HCT116 (cell line): ENCODE measurements around the gene APOOL. TPM values are rescaled to one million over a fixed set of nuclear protein-coding genes. Genes with fewer than 3 reads are reported as not detected.

Experiments used
- ATAC-seq: fragments of 200-7000 bp; cut with Tn5 transposase; 2 replicates; pipeline ENCODE4 v1.9.1; 2020; ENCODE audit warnings: mild to moderate bottlenecking, moderate library complexity
- BruUV-seq: library from RNA; stranded (reverse); fragments of 400-500 nt; replicated peaks from 2 replicates; lab custom pipeline; 2021; lab: Mats Ljungman, UMichigan
- CTCF ChIA-PET: fragments of 300-600 bp; sonication (Branson Sonifier 250); formaldehyde crosslinking; loops from one replicate; lab custom pipeline; 2021; ENCODE audit warnings: antibody characterized with exemption; lab: Charles Lee
- POLR2A ChIA-PET: fragments of 300-600, 350-600 bp; sonication (Branson Sonifier 250); formaldehyde crosslinking; loops from one replicate; lab custom pipeline; 2021; ENCODE audit warnings: antibody characterized with exemption; lab: Charles Lee
- RAD21 ChIA-PET, 2 experiments: fragments of 300-600 bp; sonication (Branson Sonifier 250); formaldehyde crosslinking; loops; one replicate each; lab custom pipeline; 2023; ENCODE audit warnings: low total read pairs in 2 of 2; ENCODE audit not compliant: uncharacterized antibody in 2 of 2, unreplicated experiment in 2 of 2, low non-redundant PET in 1 of 2; lab: Charles Lee
- DNase-seq: peaks from one replicate; pipeline ENCODE4 v3.0.0-alpha.2; 2010; ENCODE audit warnings: low read depth, low spot score
- H2AFZ ChIP-seq: fragments of 200-600 bp; shearing (Covaris generic), sonication (generic); 2 replicates; pipeline ENCODE4 v1.6.1; 2017; ENCODE audit warnings: low read depth, mixed run types, mixed read lengths, antibody characterized with exemption, low read length; ENCODE audit not compliant: poor library complexity, severe bottlenecking
- H3K27ac ChIP-seq: 2 replicates; pipeline ENCODE4 v1.5.1; 2012; ENCODE audit warnings: low read depth, low read length
- H3K27me3 ChIP-seq: fragments of 200-600 bp; sonication (generic); 2 replicates; pipeline ENCODE4 v1.6.1; 2016; ENCODE audit warnings: mixed run types, low read length, mixed read lengths; ENCODE audit not compliant: insufficient read depth
- H3K36me3 ChIP-seq, 2 experiments: fragments of 200-500 bp in 1 of 2; fragments of 200-600 bp in 1 of 2; sonication (Bioruptor generic) in 1 of 2; sonication (generic) in 1 of 2; 2 replicates each; pipeline versions ENCODE4 v1.5.1 to v1.6.1; 2014 to 2016; ENCODE audit warnings: low read length in 2 of 2, inconsistent platforms in 1 of 2, mixed read lengths in 1 of 2, mixed run types in 1 of 2; ENCODE audit not compliant: insufficient read depth in 2 of 2, control insufficient read depth in 1 of 2
- H3K4me1 ChIP-seq, 2 experiments: fragments of 200-600 bp in 1 of 2; sonication (generic) in 1 of 2; 2 replicates each; pipeline versions ENCODE4 v1.5.1 to v1.6.1; 2012 to 2017; ENCODE audit warnings: low read length in 2 of 2, inconsistent platforms in 1 of 2, mild to moderate bottlenecking in 1 of 2, mixed read lengths in 1 of 2, mixed run types in 1 of 2, moderate library complexity in 1 of 2; ENCODE audit not compliant: insufficient read depth in 2 of 2, control insufficient read depth in 1 of 2
- H3K4me2 ChIP-seq: fragments of 200-600 bp; sonication (generic); 2 replicates; pipeline ENCODE4 v1.6.1; 2017; ENCODE audit warnings: mixed run types, low read length, mixed read lengths
- H3K4me3 ChIP-seq, 2 experiments: fragments of 200-600 bp in 1 of 2; sonication (generic) in 1 of 2; replicated peaks in 1 of 2; 2 replicates each; pipeline ENCODE4 v1.5.1; 2011 to 2016; ENCODE audit warnings: low read length in 2 of 2, control low read depth in 1 of 2, low read depth in 1 of 2, mild to moderate bottlenecking in 1 of 2, mixed read lengths in 1 of 2, mixed run types in 1 of 2
- H3K79me2 ChIP-seq: fragments of 200-600 bp; sonication (generic); 2 replicates; pipeline ENCODE4 v1.6.1; 2017; ENCODE audit warnings: mild to moderate bottlenecking, mixed run types, low read length, moderate library complexity, mixed read lengths; ENCODE audit not compliant: insufficient read depth
- H3K9ac ChIP-seq: fragments of 200-600 bp; sonication (generic); 2 replicates; pipeline ENCODE4 v1.6.1; 2016; ENCODE audit warnings: low read length, mixed read lengths
- H3K9me2 ChIP-seq: fragments of 200-600 bp; sonication (generic), shearing (Covaris generic); 2 replicates; pipeline ENCODE4 v1.6.1; 2017; ENCODE audit warnings: mixed run types, mild to moderate bottlenecking, moderate library complexity; ENCODE audit not compliant: insufficient read depth
- H3K9me3 ChIP-seq, 2 experiments: fragments of 200-500 bp in 1 of 2; fragments of 200-600 bp in 1 of 2; sonication (Bioruptor generic) in 1 of 2; sonication (generic) in 1 of 2; 2 replicates each; pipeline ENCODE4 v1.6.1; 2014 to 2017; ENCODE audit warnings: low read length in 2 of 2, mixed read lengths in 2 of 2, inconsistent platforms in 1 of 2, low read depth in 1 of 2, mild to moderate bottlenecking in 1 of 2, mixed run types in 1 of 2, moderate library complexity in 1 of 2; ENCODE audit not compliant: control insufficient read depth in 1 of 2, insufficient read depth in 1 of 2
- H4K20me1 ChIP-seq: fragments of 200-600 bp; sonication (generic), shearing (Covaris generic); 2 replicates; pipeline ENCODE4 v1.6.1; 2017; ENCODE audit warnings: mixed run types, mild to moderate bottlenecking, moderate library complexity; ENCODE audit not compliant: insufficient read depth
- CBX3 ChIP-seq: IDR thresholded peaks from 2 replicates; pipeline ENCODE4 v1.6.1; 2012; ENCODE audit warnings: low read depth
- CTCF ChIP-seq, 3 experiments: fragments of 200-600 bp in 1 of 3; sonication (generic) in 1 of 3; IDR thresholded peaks in 2 of 3; conservative IDR thresholded peaks in 1 of 3; 2 replicates each; pipeline ENCODE4 v1.5.1; 2012 to 2017; ENCODE audit warnings: low read depth in 2 of 3, low read length in 2 of 3, antibody characterized with exemption in 1 of 3, borderline replicate concordance in 1 of 3, control low read depth in 1 of 3, mild to moderate bottlenecking in 1 of 3, mixed read lengths in 1 of 3, mixed run types in 1 of 3, moderate library complexity in 1 of 3; ENCODE audit not compliant: insufficient read depth in 1 of 3
- ELF1 ChIP-seq: IDR thresholded peaks from 2 replicates; pipeline ENCODE4 v1.6.1; 2012; ENCODE audit warnings: low read depth, borderline replicate concordance
- FOSL1 ChIP-seq: IDR thresholded peaks from 2 replicates; pipeline ENCODE4 v1.6.1; 2012; ENCODE audit warnings: low read depth
- POLR2A ChIP-seq: IDR thresholded peaks from 2 replicates; pipeline ENCODE4 v1.7.0; 2011; ENCODE audit warnings: borderline replicate concordance; ENCODE audit not compliant: insufficient read depth, insufficient read length; ENCODE audit errors: extremely low read depth
- RAD21 ChIP-seq: IDR thresholded peaks from 2 replicates; pipeline ENCODE4 v1.6.1; 2012; ENCODE audit warnings: low read depth, mild to moderate bottlenecking
- SIN3A ChIP-seq: IDR thresholded peaks from 2 replicates; pipeline ENCODE4 v1.6.1; 2012; ENCODE audit warnings: low read depth
- TCF7L2 ChIP-seq: IDR thresholded peaks from 2 replicates; pipeline ENCODE4 v1.7.0; 2011; ENCODE audit warnings: borderline replicate concordance, inconsistent platforms; ENCODE audit not compliant: insufficient read depth, insufficient read length; ENCODE audit errors: extremely low read depth
- ZFX ChIP-seq: fragments of 450-650 bp; IDR thresholded peaks from 2 replicates; pipeline ENCODE4 v1.6.1; 2017
- ZNF274 ChIP-seq: fragments of 200-500 bp; sonication (Bioruptor generic); IDR thresholded peaks from 2 replicates; pipeline ENCODE4 v1.6.1; 2014; ENCODE audit warnings: mild to moderate bottlenecking, low read depth, low read length, inconsistent platforms
- intact Hi-C: fragments of 100-400 bp; cut with micrococcal nuclease; formaldehyde crosslinking; loops from 2 replicates; pipeline ENCODE4 v1.10.0; 2022
- total RNA-seq: library from RNA; stranded (reverse); gene quantifications from one replicate; pipeline ENCODE4 v1.2.1, GENCODE V29; 2021; ENCODE audit not compliant: unreplicated experiment
- TF ChIP-seq, protein P1 (sequence below): IDR thresholded peaks from 2 replicates; pipeline ENCODE4 v1.6.1; 2012

APOOL gene
- total RNA-seq, 1 experiment from 2014 or later: 24.5 TPM

GRCh38 chrX:85051627-85052026 is 48.0 kb downstream of the APOOL start (continued):
- TF ChIP-seq CBX3 (no peak), POLR2A (no peak), ZNF274 (no peak)

- H3K4me1 ChIP-seq: peaks cover 0 to 17% of the 10 kb centered on the region in 2 experiments; a peak in 3 of 4 replicates
- no peak overlapping the region for H3K9ac ChIP-seq
- no peak overlapping the region for H2AFZ ChIP-seq
- H3K79me2 ChIP-seq: no peaks in the 10 kb centered on the region
- H4K20me1 ChIP-seq: no peaks in the 10 kb centered on the region
- H3K36me3 ChIP-seq: no peaks in the 10 kb centered on the region
- H3K4me2 ChIP-seq: peak overlapping the region; percentile 21; the same call in 1 of the 2 replicates
- H3K27me3 ChIP-seq: no peaks in the 10 kb centered on the region
- CTCF ChIA-PET: interaction anchor here (1.1 to 1.5 kb wide), 2 partner anchors 9 to 322 kb away, joined by 3 to 8 read pairs; no protein-coding TSS in a partner anchor
- POLR2A ChIA-PET: no interaction called here
- intact Hi-C loops: loop anchor here (5.0 kb wide), 1 partner anchor 325 kb away; no protein-coding TSS in a partner anchor
- peak overlapping the region; percentile 45; the same call in 1 of the 2 replicates for H3K27ac ChIP-seq
- H3K9me2 ChIP-seq: no peaks in the 10 kb centered on the region
- BruUV-seq: no TSS peak
- DNase-seq (no peak), ATAC-seq (no peak)
- no peak for TF ChIP-seq SIN3A
- TF ChIP-seq CTCF (IDR thresholded peaks at IDR 0.05 in 2 of 3, conservative IDR thresholded peaks at IDR 0.05 in 1 of 3; ENCODE audit: borderline replicate concordance in 1 of 3, insufficient read depth in 1 of 3, low read depth in 2 of 3, low read length in 2 of 3): no peak
- TF ChIP-seq ELF1: no peak
- TF ChIP-seq, protein P1, sequence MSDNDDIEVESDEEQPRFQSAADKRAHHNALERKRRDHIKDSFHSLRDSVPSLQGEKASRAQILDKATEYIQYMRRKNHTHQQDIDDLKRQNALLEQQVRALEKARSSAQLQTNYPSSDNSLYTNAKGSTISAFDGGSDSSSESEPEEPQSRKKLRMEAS: no peak
- TF ChIP-seq FOSL1: 0 out of 2 replicates have a peak, but pooled peaks have one; percentile 1
- TF ChIP-seq TCF7L2: no peak
- no peak for TF ChIP-seq RAD21
- no peak for TF ChIP-seq ZFX
- H3K9me3 ChIP-seq: no peaks in the 10 kb centered on the region
- H3K4me3 ChIP-seq: no peak overlapping the region
- RAD21 ChIA-PET: no interaction called here
Measured at GRCh38 chrX:85052205-85052604, 48.5 kb downstream of the APOOL start.
